HEK293 (cell line): ENCODE data around the gene LPP.

Experiments
- CTCF ChIA-PET: fragments of 350-600 bp; formaldehyde crosslinking; extraction: SDS; loops from one replicate; lab custom pipeline; 2021; ENCODE audit warnings: antibody characterized with exemption; lab: Yijun Ruan, JAX
- POLR2A ChIA-PET: fragments of 300-600 bp; formaldehyde crosslinking; extraction: SDS; loops from one replicate; lab custom pipeline; 2020; ENCODE audit warnings: antibody characterized with exemption, inconsistent platforms; lab: Yijun Ruan, JAX
- H3K27ac ChIP-seq: fragments of 200-500 bp; sonication (Bioruptor generic); 2 replicates; pipeline ENCODE4 v1.5.1; 2014; ENCODE audit warnings: low read depth, low read length, control low read depth, inconsistent platforms; ENCODE audit errors: extremely low read depth
- H3K36me3 ChIP-seq, 2 experiments: fragments of 200-500 bp in 1 of 2; sonication (Bioruptor generic) in 1 of 2; 1 replicate in 1 of 2; 2 replicates in 1 of 2; pipeline ENCODE4 v1.5.1; 2014 to 2017; ENCODE audit warnings: inconsistent platforms in 2 of 2, low read length in 2 of 2; ENCODE audit not compliant: control insufficient read depth in 2 of 2, insufficient read depth in 1 of 2
- H3K4me1 ChIP-seq: fragments of 200-500 bp; sonication (Bioruptor generic); 2 replicates; pipeline ENCODE4 v1.5.1; 2014; ENCODE audit warnings: mild to moderate bottlenecking, low read length, inconsistent platforms; ENCODE audit not compliant: control insufficient read depth, insufficient read depth
- H3K4me3 ChIP-seq: 2 replicates; pipeline ENCODE4 v1.5.1; 2011; ENCODE audit warnings: low read depth, mild to moderate bottlenecking, control low read depth, low read length, moderate library complexity
- H3K9me3 ChIP-seq: fragments of 200-500 bp; sonication (Bioruptor generic); 2 replicates; pipeline ENCODE4 v1.5.1; 2014; ENCODE audit warnings: low read depth, low read length, inconsistent platforms; ENCODE audit not compliant: control insufficient read depth, insufficient read depth
- GLI2 ChIP-seq: fragments of 450-650 bp; formaldehyde crosslinking; IDR thresholded peaks from 2 replicates; pipeline ENCODE4; 2017; ENCODE audit warnings: missing biosample characterization, missing genetic modification characterization, low read depth, borderline replicate concordance
- GLI4 ChIP-seq: fragments of 450-650 bp; formaldehyde crosslinking; IDR thresholded peaks from 2 replicates; pipeline ENCODE4 v1.5.1; 2016; ENCODE audit warnings: missing biosample characterization, missing genetic modification characterization
- KLF10 ChIP-seq: fragments of 450-650 bp; IDR thresholded peaks from 2 replicates; pipeline ENCODE4 v1.5.1; 2018; ENCODE audit warnings: missing biosample characterization, mild to moderate bottlenecking, missing genetic modification characterization
- MEIS1 ChIP-seq: sonication (generic); formaldehyde crosslinking; IDR thresholded peaks from 2 replicates; pipeline ENCODE4 v1.8.1; 2022; ENCODE audit warnings: missing genetic modification reagents, mild to moderate bottlenecking, borderline replicate concordance
- PRDM1 ChIP-seq: fragments of 450-650 bp; formaldehyde crosslinking; IDR thresholded peaks from 2 replicates; pipeline ENCODE4; 2016; ENCODE audit warnings: missing biosample characterization, missing genetic modification characterization
- ZBTB1 ChIP-seq: fragments of 450-650 bp; formaldehyde crosslinking; IDR thresholded peaks from 2 replicates; pipeline ENCODE4 v1.5.1; 2016; ENCODE audit warnings: missing biosample characterization, missing genetic modification characterization
- ZBTB17 ChIP-seq: fragments of 450-650 bp; formaldehyde crosslinking; IDR thresholded peaks from 2 replicates; pipeline ENCODE4 v1.5.1; 2016; ENCODE audit warnings: missing biosample characterization, missing genetic modification characterization
- ZFP37 ChIP-seq: fragments of 450-650 bp; formaldehyde crosslinking; IDR thresholded peaks from 2 replicates; pipeline ENCODE4 v1.5.1; 2016; ENCODE audit warnings: missing biosample characterization, missing genetic modification characterization
- ZNF10 ChIP-seq: fragments of 450-650 bp; formaldehyde crosslinking; IDR thresholded peaks from 2 replicates; pipeline ENCODE4 v1.5.1; 2017; ENCODE audit warnings: missing biosample characterization, missing genetic modification characterization
- ZNF140 ChIP-seq: fragments of 450-650 bp; formaldehyde crosslinking; IDR thresholded peaks from 2 replicates; pipeline ENCODE4 v1.5.1; 2016; ENCODE audit warnings: missing biosample characterization, missing genetic modification characterization
- ZNF169 ChIP-seq: fragments of 450-650 bp; formaldehyde crosslinking; IDR thresholded peaks from 2 replicates; pipeline ENCODE4 v1.5.1; 2016; ENCODE audit warnings: missing biosample characterization, missing genetic modification characterization
- ZNF202 ChIP-seq: fragments of 450-650 bp; formaldehyde crosslinking; IDR thresholded peaks from 2 replicates; pipeline ENCODE4 v1.5.1; 2016; ENCODE audit warnings: missing biosample characterization, missing genetic modification characterization, borderline replicate concordance
- ZNF214 ChIP-seq: fragments of 450-650 bp; formaldehyde crosslinking; IDR thresholded peaks from 2 replicates; pipeline ENCODE4 v1.5.1; 2017; ENCODE audit warnings: missing biosample characterization, mild to moderate bottlenecking, missing genetic modification characterization, borderline replicate concordance
- ZNF221 ChIP-seq: fragments of 450-650 bp; formaldehyde crosslinking; IDR thresholded peaks from 2 replicates; pipeline ENCODE4 v1.5.1; 2017; ENCODE audit warnings: missing biosample characterization, missing genetic modification characterization, borderline replicate concordance
- ZNF335 ChIP-seq: fragments of 450-650 bp; formaldehyde crosslinking; conservative IDR thresholded peaks from 2 replicates; pipeline ENCODE4 v1.5.1; 2016; ENCODE audit warnings: missing biosample characterization, missing genetic modification characterization
- ZNF449 ChIP-seq: fragments of 450-650 bp; formaldehyde crosslinking; IDR thresholded peaks from 2 replicates; pipeline ENCODE4 v1.5.1; 2017; ENCODE audit warnings: missing biosample characterization, mild to moderate bottlenecking, missing genetic modification characterization, moderate library complexity
- ZNF521 ChIP-seq: fragments of 450-650 bp; formaldehyde crosslinking; IDR thresholded peaks from 2 replicates; pipeline ENCODE4 v1.5.1; 2017; ENCODE audit warnings: missing biosample characterization, mild to moderate bottlenecking, missing genetic modification characterization
- ZNF544 ChIP-seq: fragments of 450-650 bp; formaldehyde crosslinking; IDR thresholded peaks from 2 replicates; pipeline ENCODE4 v1.5.0; 2017; ENCODE audit warnings: missing biosample characterization, missing genetic modification characterization
- ZNF558 ChIP-seq: fragments of 450-650 bp; formaldehyde crosslinking; IDR thresholded peaks from 2 replicates; pipeline ENCODE4 v1.5.1; 2016; ENCODE audit warnings: missing biosample characterization, missing genetic modification characterization
- ZNF571 ChIP-seq: fragments of 450-650 bp; formaldehyde crosslinking; IDR thresholded peaks from 2 replicates; pipeline ENCODE4 v1.5.0; 2017; ENCODE audit warnings: missing biosample characterization, missing genetic modification characterization
- ZNF585B ChIP-seq: fragments of 450-650 bp; formaldehyde crosslinking; IDR thresholded peaks from 2 replicates; pipeline ENCODE4 v1.5.1; 2016; ENCODE audit warnings: missing biosample characterization, missing genetic modification characterization
- ZNF645 ChIP-seq: fragments of 450-650 bp; formaldehyde crosslinking; IDR thresholded peaks from 2 replicates; pipeline ENCODE4; 2016; ENCODE audit warnings: missing biosample characterization, missing genetic modification characterization
- ZNF654 ChIP-seq: fragments of 450-650 bp; formaldehyde crosslinking; IDR thresholded peaks from 2 replicates; pipeline ENCODE4 v1.5.1; 2016; ENCODE audit warnings: low read depth, missing biosample characterization, missing genetic modification characterization
- ZSCAN23 ChIP-seq: fragments of 450-650 bp; formaldehyde crosslinking; IDR thresholded peaks from 2 replicates; pipeline ENCODE4 v1.5.1; 2016; ENCODE audit warnings: missing biosample characterization, missing genetic modification characterization

Gene LPP

GRCh38 chr3:188554404-188554803, 400.4 kb downstream of the LPP start:
- TF ChIP-seq ZNF169 (tag by site-specific recombination) (no peak), ZNF10 (tag by site-specific recombination) (no peak), ZNF221 (tag by site-specific recombination) (no peak), ZBTB1 (tag by site-specific recombination) (no peak), GLI4 (tag by site-specific recombination) (no peak), GLI2 (tag by site-specific recombination) (no peak), ZNF645 (tag by site-specific recombination) (no peak), ZNF449 (no peak)
- POLR2A ChIA-PET = no interaction called here
- Histone ChIP-seq H3K36me3 (no peaks in the 10 kb centered on the region), H3K4me1 (no peaks in the 10 kb centered on the region), H3K4me3 (no peak overlapping the region), H3K9me3 (no peaks in the 10 kb centered on the region), H3K27ac (no peak overlapping the region)
- CTCF ChIA-PET = no interaction called here

DNA sequence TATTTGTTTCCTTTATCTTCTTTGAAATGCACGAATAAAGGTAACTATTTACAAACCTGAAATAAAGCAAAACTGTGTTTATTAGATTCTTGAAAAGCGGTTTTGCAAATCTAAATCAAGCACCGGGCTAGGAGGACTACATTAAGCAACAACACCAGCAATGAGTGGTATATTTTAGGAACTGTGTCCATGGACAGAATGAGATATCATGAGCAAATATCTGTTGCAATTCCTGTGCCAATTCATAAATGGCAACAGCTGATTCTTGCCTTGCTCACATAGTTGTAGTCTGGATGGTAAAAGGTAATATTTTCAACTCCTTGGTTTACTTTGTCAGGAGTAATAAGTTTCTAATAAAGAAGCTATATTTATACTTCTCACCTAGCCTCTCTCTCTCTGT, 403.3 kb downstream of the LPP start:
- POLR2A ChIA-PET = no interaction called here
- CTCF ChIA-PET = interaction anchor here (0.6 kb wide), 1 partner anchor 14 kb away, joined by 3 read pairs; no protein-coding TSS in a partner anchor
- Histone ChIP-seq H3K27ac (no peak overlapping the region), H3K36me3 (no peaks in the 10 kb centered on the region), H3K4me3 (no peak overlapping the region), H3K9me3 (no peaks in the 10 kb centered on the region), H3K4me1 (no peaks in the 10 kb centered on the region)
- TF ChIP-seq ZNF202 (tag by site-specific recombination) = no peak
- no peak for TF ChIP-seq KLF10 (tag by site-specific recombination)
- no peak for TF ChIP-seq ZNF544
- no peak for TF ChIP-seq ZSCAN23 (tag by site-specific recombination)
- TF ChIP-seq MEIS1 (CRISPR knock-in tag) = no peak
- TF ChIP-seq ZNF558 (tag by site-specific recombination) = no peak
- no peak for TF ChIP-seq ZNF654 (tag by site-specific recombination)
- no peak for TF ChIP-seq ZFP37 (tag by site-specific recombination)
- TF ChIP-seq ZNF335 = no peak
- TF ChIP-seq ZNF521 (tag by site-specific recombination) = no peak
- TF ChIP-seq ZNF140 = no peak
- no peak for TF ChIP-seq ZNF571 (tag by site-specific recombination)
- no peak for TF ChIP-seq ZNF585B (tag by site-specific recombination)
- no peak for TF ChIP-seq ZNF214 (tag by site-specific recombination)
- TF ChIP-seq PRDM1 = no peak
- no peak for TF ChIP-seq ZBTB17 (tag by site-specific recombination)
